ENCODE results near the gene RGS6.

DNA sequence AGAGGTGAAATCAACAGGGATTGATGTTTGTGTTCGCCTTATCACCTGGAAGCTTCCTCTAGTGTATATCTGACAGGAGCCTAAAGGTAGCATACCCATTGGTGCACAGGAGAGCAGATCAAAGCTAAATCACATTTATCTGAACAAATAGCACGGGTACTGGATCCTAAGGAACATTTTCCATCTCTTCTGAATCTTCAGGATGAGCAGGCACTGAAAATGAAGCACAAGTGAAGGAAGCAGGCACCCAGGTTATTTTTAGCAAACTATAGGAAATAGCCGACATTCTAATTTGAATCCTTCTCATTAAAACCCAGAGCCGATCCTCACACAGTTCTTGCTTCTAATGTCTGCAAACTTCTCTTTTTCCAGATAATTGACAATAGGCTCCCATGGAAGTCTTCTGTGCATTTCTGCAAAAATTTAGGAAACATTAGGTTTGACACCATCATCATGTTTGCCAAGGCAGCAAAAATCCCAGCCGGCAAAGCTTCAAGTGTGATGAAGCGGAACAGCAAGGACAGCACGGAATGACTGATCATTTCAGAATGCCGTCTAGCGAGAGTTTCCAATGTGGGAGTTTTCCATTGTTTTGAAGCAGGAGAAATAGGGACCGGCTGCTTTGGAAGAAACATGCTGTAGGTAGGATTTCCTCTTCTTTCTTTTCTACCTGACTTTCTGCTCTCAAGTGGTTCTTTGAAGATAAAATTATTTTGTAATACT, 24.3 kb upstream of the RGS6 start:
- TF ChIP-seq, protein P1, sequence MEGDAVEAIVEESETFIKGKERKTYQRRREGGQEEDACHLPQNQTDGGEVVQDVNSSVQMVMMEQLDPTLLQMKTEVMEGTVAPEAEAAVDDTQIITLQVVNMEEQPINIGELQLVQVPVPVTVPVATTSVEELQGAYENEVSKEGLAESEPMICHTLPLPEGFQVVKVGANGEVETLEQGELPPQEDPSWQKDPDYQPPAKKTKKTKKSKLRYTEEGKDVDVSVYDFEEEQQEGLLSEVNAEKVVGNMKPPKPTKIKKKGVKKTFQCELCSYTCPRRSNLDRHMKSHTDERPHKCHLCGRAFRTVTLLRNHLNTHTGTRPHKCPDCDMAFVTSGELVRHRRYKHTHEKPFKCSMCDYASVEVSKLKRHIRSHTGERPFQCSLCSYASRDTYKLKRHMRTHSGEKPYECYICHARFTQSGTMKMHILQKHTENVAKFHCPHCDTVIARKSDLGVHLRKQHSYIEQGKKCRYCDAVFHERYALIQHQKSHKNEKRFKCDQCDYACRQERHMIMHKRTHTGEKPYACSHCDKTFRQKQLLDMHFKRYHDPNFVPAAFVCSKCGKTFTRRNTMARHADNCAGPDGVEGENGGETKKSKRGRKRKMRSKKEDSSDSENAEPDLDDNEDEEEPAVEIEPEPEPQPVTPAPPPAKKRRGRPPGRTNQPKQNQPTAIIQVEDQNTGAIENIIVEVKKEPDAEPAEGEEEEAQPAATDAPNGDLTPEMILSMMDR (IDR thresholded peaks at IDR 0.05) = no peak
- TF ChIP-seq POLR2A (IDR thresholded peaks at IDR 0.05) = no peak

Measured in thyroid gland (tissue), 4 donors.